Measurements from ENCODE around the gene TPTE2. TPM values are rescaled to one million over a fixed set of nuclear protein-coding genes. Genes with fewer than 3 reads are reported as not detected.

Gene TPTE2
- total and polyA plus RNA-seq, 2 of the 8 experiments (the other 6 are each of a cell fraction or from before 2014, with no cell fraction given): not detected

GRCh38 chr13:19567820-19568534 lies 6.6 kb upstream of the TPTE2 start:
- Histone ChIP-seq H2BK15ac (ENCODE audit: low read length) (no peak overlapping the region), H3K4me1 (replicated peaks in 1 of 4; ENCODE audit: control insufficient read depth in 3 of 4, insufficient read depth in 4 of 4, low read length in 3 of 4) (no peaks in the 10 kb centered on the region), H4K91ac (replicated peaks; ENCODE audit: insufficient read length, low read length) (no peak overlapping the region), H2BK5ac (ENCODE audit: low read depth, low read length) (no peak overlapping the region), H3K18ac (ENCODE audit: extremely low read depth, low read length) (no peak overlapping the region), H3K4me2 (ENCODE audit: insufficient read depth in 1 of 2, low read depth in 2 of 2, low read length in 2 of 2) (no peak overlapping the region), H3K9me3 (ENCODE audit: insufficient read depth in 2 of 2, low read depth in 1 of 2, low read length in 1 of 2) (peaks cover 39 to 61% of the 10 kb centered on the region in 2 experiments), H3K9ac (replicated peaks in 1 of 4; ENCODE audit: extremely low read depth in 1 of 4, low read depth in 3 of 4, low read length in 3 of 4) (no peak overlapping the region), H3K27me3 (replicated peaks in 1 of 4; ENCODE audit: control insufficient read depth in 3 of 4, extremely low read depth in 1 of 4, insufficient read depth in 3 of 4, low read length in 3 of 4) (no peaks in the 10 kb centered on the region), H4K5ac (ENCODE audit: insufficient read length, low read depth, low read length) (no peak overlapping the region), H3K23ac (ENCODE audit: insufficient read length) (no peak overlapping the region), H3K79me2 (ENCODE audit: control insufficient read depth in 1 of 2, insufficient read depth in 2 of 2, low read length in 2 of 2) (no peaks in the 10 kb centered on the region), H4K20me1 (replicated peaks in 1 of 2; ENCODE audit: control insufficient read depth in 1 of 2, insufficient read depth in 2 of 2, low read length in 2 of 2) (no peaks in the 10 kb centered on the region), H2BK120ac (replicated peaks; ENCODE audit: low read depth, low read length) (no peak overlapping the region), H3K14ac (ENCODE audit: insufficient read length) (no peak overlapping the region), H3K4ac (replicated peaks; ENCODE audit: insufficient read length, low read depth, low read length) (no peak overlapping the region), H3K56ac (replicated peaks; ENCODE audit: insufficient read length, low read depth, low read length) (no peak overlapping the region), H4K8ac (ENCODE audit: extremely low read depth, insufficient read depth, low read length) (no peak overlapping the region), H3K27ac (ENCODE audit: low read depth, low read length) (no peak overlapping the region), H3K36me3 (ENCODE audit: control insufficient read depth in 2 of 4, insufficient read depth in 4 of 4, low read length in 3 of 4) (no peaks in the 10 kb centered on the region), H3K4me3 (ENCODE audit: extremely low read depth in 1 of 4, insufficient read depth in 2 of 4, low read depth in 3 of 4, low read length in 4 of 4) (no peak overlapping the region), H2BK20ac (ENCODE audit: low read length) (no peak overlapping the region), H3K79me1 (ENCODE audit: low read depth, low read length) (no peaks in the 10 kb centered on the region; the same call in 1 of the 2 replicates), H2AFZ (ENCODE audit: low read length) (no peak overlapping the region), H2BK12ac (ENCODE audit: low read depth, low read length) (no peak overlapping the region), H2AK5ac (ENCODE audit: low read depth, low read length) (no peak overlapping the region), H3K23me2 (ENCODE audit: low read depth, low read length) (no peaks in the 10 kb centered on the region)
- FAIRE-seq (no peak), DNase-seq (ENCODE audit: low read depth in 1 of 2, low spot score in 2 of 2) (no peak)
- WGBS, 2 experiments (ENCODE audit: extremely low coverage in 1 of 2, insufficient coverage in 1 of 2, insufficient read length in 1 of 2, insufficient replicate concordance in 2 of 2, low coverage in 1 of 2, low lambda C conversion rate in 2 of 2, missing lambda C conversion rate in 1 of 2): 48% methylated on average over 1 of the region's 1 CpG; no CpG with 5 or more reads in 1 of the 2 experiments
- CTCF ChIA-PET (ENCODE audit: partially characterized antibody): interaction anchor here (0.6 kb wide), 1 partner anchor 299 kb away, joined by 3 read pairs; no protein-coding TSS in a partner anchor
- no peak for TF ChIP-seq SAP30 (IDR thresholded peaks at IDR 0.05; ENCODE audit: insufficient read depth, insufficient replicate concordance, low read length)
- TF ChIP-seq CTBP2 (IDR thresholded peaks at IDR 0.05; ENCODE audit: borderline replicate concordance, insufficient read depth, insufficient read length, low read length): no peak
- no peak for TF ChIP-seq CHD1 (IDR thresholded peaks at IDR 0.05; ENCODE audit: low read depth, low read length)
- no peak for TF ChIP-seq CBX8 (IDR thresholded peaks at IDR 0.05; ENCODE audit: borderline replicate concordance, low read depth, low read length)
- TF ChIP-seq SUZ12 (IDR thresholded peaks at IDR 0.05; ENCODE audit: low read length): no peak
- TF ChIP-seq BRCA1 (IDR thresholded peaks at IDR 0.05; ENCODE audit: low read depth, low read length): no peak
- no peak for TF ChIP-seq RNF2 (IDR thresholded peaks at IDR 0.05; ENCODE audit: borderline replicate concordance, low read depth, low read length, missing control alignments, poor library complexity, severe bottlenecking)
- no peak for TF ChIP-seq KDM4A (IDR thresholded peaks at IDR 0.05; ENCODE audit: low read depth, low read length, severe bottlenecking)
- no peak for TF ChIP-seq POU5F1 (IDR thresholded peaks at IDR 0.05; ENCODE audit: low read depth, low read length)
- no peak for TF ChIP-seq RFX5 (IDR thresholded peaks at IDR 0.05; ENCODE audit: borderline replicate concordance, low read depth, low read length)
- no peak for TF ChIP-seq CHD2 (IDR thresholded peaks at IDR 0.05; ENCODE audit: low read length)
- POLR2A ChIA-PET (ENCODE audit: partially characterized antibody): no interaction called here

All from H1 (cell line).